DND-41 (cell line): ENCODE measurements around the gene CEMIP.

Experiments
- EZH2 ChIP-seq: IDR thresholded peaks from 3 replicates; pipeline ENCODE4 v1.6.1; 2012; ENCODE audit warnings: borderline replicate concordance, low read depth, mild to moderate bottlenecking, moderate library complexity, low read length, inconsistent platforms; ENCODE audit not compliant: severe bottlenecking
- TF ChIP-seq, protein P1 (sequence below): IDR thresholded peaks from 2 replicates; pipeline ENCODE4 v1.5.1; 2012; ENCODE audit warnings: borderline replicate concordance, low read length, moderate library complexity, mild to moderate bottlenecking; ENCODE audit not compliant: poor library complexity, severe bottlenecking; ENCODE audit errors: extremely low read depth

- TF ChIP-seq EZH2, result no peak
- TF ChIP-seq, protein P1, sequence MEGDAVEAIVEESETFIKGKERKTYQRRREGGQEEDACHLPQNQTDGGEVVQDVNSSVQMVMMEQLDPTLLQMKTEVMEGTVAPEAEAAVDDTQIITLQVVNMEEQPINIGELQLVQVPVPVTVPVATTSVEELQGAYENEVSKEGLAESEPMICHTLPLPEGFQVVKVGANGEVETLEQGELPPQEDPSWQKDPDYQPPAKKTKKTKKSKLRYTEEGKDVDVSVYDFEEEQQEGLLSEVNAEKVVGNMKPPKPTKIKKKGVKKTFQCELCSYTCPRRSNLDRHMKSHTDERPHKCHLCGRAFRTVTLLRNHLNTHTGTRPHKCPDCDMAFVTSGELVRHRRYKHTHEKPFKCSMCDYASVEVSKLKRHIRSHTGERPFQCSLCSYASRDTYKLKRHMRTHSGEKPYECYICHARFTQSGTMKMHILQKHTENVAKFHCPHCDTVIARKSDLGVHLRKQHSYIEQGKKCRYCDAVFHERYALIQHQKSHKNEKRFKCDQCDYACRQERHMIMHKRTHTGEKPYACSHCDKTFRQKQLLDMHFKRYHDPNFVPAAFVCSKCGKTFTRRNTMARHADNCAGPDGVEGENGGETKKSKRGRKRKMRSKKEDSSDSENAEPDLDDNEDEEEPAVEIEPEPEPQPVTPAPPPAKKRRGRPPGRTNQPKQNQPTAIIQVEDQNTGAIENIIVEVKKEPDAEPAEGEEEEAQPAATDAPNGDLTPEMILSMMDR, result no peak
These were observed 42.6 kb upstream of the CEMIP start for GRCh38 chr15:80736560-80736959.
